Heart right ventricle (tissue), 16 donors: ENCODE measurements around the gene SSTR4. TPM values are rescaled to one million over a fixed set of nuclear protein-coding genes. Genes with fewer than 3 reads are reported as not detected.

Source experiments
- ATAC-seq, 8 donors: fragments of 200-7000 bp; cut with Tn5 transposase; one replicate each; pipeline ENCODE4 v1.9.1; 2020; ENCODE audit warnings: mild to moderate bottlenecking in 8 of 8, moderate library complexity in 8 of 8, moderate number of reproducible peaks in 1 of 8
- DNase-seq, 2 donors: peaks; one replicate each; pipeline ENCODE4 v3.0.0-alpha.2; 2020
- H3K27ac ChIP-seq, 10 donors: fragments of 200-600 bp; sonication (generic) in 2 of 10; one replicate each; pipeline versions ENCODE4 v1.5.0 to v1.8.0; 2020 to 2022; ENCODE audit warnings: mild to moderate bottlenecking in 3 of 10
- H3K27me3 ChIP-seq, 7 donors: fragments of 200-600 bp; one replicate each; pipeline ENCODE4 v1.8.0; 2021 to 2022; ENCODE audit warnings: mild to moderate bottlenecking in 2 of 7
- H3K36me3 ChIP-seq, 9 donors: fragments of 200-600 bp; sonication (generic) in 1 of 9; one replicate each; pipeline versions ENCODE4 v1.5.0 to v1.8.0; 2020 to 2022; ENCODE audit warnings: mild to moderate bottlenecking in 2 of 9
- H3K4me1 ChIP-seq, 9 donors: fragments of 200-600 bp; sonication (generic) in 1 of 9; one replicate each; pipeline versions ENCODE4 v1.5.0 to v1.8.0; 2020 to 2022; ENCODE audit warnings: mild to moderate bottlenecking in 4 of 9
- H3K4me3 ChIP-seq, 10 donors: fragments of 200-600 bp; sonication (generic) in 2 of 10; one replicate each; pipeline versions ENCODE4 v1.5.0 to v1.8.0; 2020 to 2022; ENCODE audit warnings: mild to moderate bottlenecking in 7 of 10, moderate library complexity in 2 of 10
- H3K9me3 ChIP-seq, 11 donors: fragments of 200-600 bp in 10 of 11; sonication (generic) in 2 of 11; one replicate each; pipeline versions ENCODE4 v1.5.0 to v1.8.0; 2013 to 2022; ENCODE audit warnings: mild to moderate bottlenecking in 2 of 11, control low read depth in 1 of 11, moderate library complexity in 1 of 11
- CTCF ChIP-seq, 9 donors: fragments of 200-600 bp; sonication (generic) in 2 of 9; IDR thresholded peaks; one replicate each; pipeline versions ENCODE4 v1.5.0 to v1.8.0; 2021 to 2022; ENCODE audit warnings: antibody characterized with exemption in 9 of 9, mild to moderate bottlenecking in 5 of 9, moderate library complexity in 1 of 9
- WGBS, 2 donors: extraction: QIAGEN DNeasy Blood & Tissue Kit; methylation state at CpG; one replicate each; pipeline ENCODE4 v1.1.7; 2013; ENCODE audit warnings: inconsistent platforms in 1 of 2; 5-methylcytosine and 5-hydroxymethylcytosine counted together
- intact Hi-C, 10 donors: fragments of 100-400 bp; cut with DNase I; formaldehyde crosslinking; loops; one replicate each; pipeline versions ENCODE4 v1.11.1 to v1.14.2; 2022
- polyA plus RNA-seq, 2 donors: library from polyadenylated mRNA; stranded (reverse); fragments of 200-250 nt; gene quantifications; one replicate each; pipeline ENCODE4 v1.2.3, GENCODE V29; 2013
- total RNA-seq, 10 donors: library from RNA; stranded (reverse); fragmentation: NEBNext Ultra II Directional in 3 of 10; extraction: Animal tissue kit (Norgen Biotek cat#: 25700) in 3 of 10; gene quantifications; one replicate each; pipeline versions ENCODE4 v1.2.1 to v1.2.4, GENCODE V29; 2021 to 2023
- donor health status: Arrhythmogenic right ventricular cardiomyopathy.
- donor health status: ischemic (EF 13 %, LVEDD 7.1; RV severe dilation, severe dysfunction).
- donor health status: healthy with polysubstance abuse.
- donor health status: DM: no; HTN: yes; CAD: no.
- donor health status: DM: no; HTN: no; CAD: no.
- donor health status: ischemic (EF 25% LVEDD 6.9; RV normal size, moderate dysfunction).
- donor health status: ischemic (EF 25% LVEDD 5.7; RV mildly dilated, moderate dysfunction).
- donor health status: healthy.
- donor health status: DM: yes; HTN: yes; CAD: no.
- donor health status: Ischemic cardiomyopathy.
- donor health status: ischemic (EF 35%, LVEDD 5.7; RV mildly dilated, moderate dysfunction).
- donor health status: nonischemic (EF 11% LVEDD 7.7; RV severe dilation, severe dysfunction).
- donor health status: DM: yes; HTN: yes; CAD: no.
- donor health status: PGD.
- donor health status: ischemic (EF 29% LVEDD 5.4; RV normal size, mild dysfunction).
- donor health status: nonischemic (EF 23%, LVEDD 6.1; RV moderate dilation, normal function).

The SSTR4 gene
- total and polyA plus RNA-seq, 12 donors, result not detected

GRCh38 chr20:23047001-23047737, 12.1 kb downstream of the SSTR4 start:
- Histone ChIP-seq H3K9me3 (no peaks in the 10 kb centered on the region), H3K4me1 (peaks cover 6 to 72% (median 66%) of the 10 kb centered on the region in 9 donors), H3K36me3 (no peaks in the 10 kb centered on the region), H3K27me3 (peaks cover 0 to 63% (median 29%) of the 10 kb centered on the region in 7 donors), H3K27ac (peak overlapping the region; percentile 42 to 97 (median 92)), H3K4me3 (peak overlapping the region; percentile 62 to 82 (median 70))
- ATAC-seq (no peak), DNase-seq (no peak)
- no peak for TF ChIP-seq CTCF (IDR thresholded peaks at IDR 0.05)
- WGBS, 2 donors, result 48 to 51% methylated on average over 13 of the region's 13 CpGs
- intact Hi-C loops, result loop anchor here in 9 of 10 donors (2.0 to 10.0 kb wide), 10 partner anchors 182 to 355 kb away; partner anchors contain the start of gene NXT1 (in 1 of the 9)

GRCh38 chr20:23047738-23048214, 12.7 kb downstream of the SSTR4 start:
- Histone ChIP-seq H3K4me1 (peaks cover 6 to 72% (median 66%) of the 10 kb centered on the region in 9 donors), H3K4me3 (peak overlapping the region; percentile 62 to 82 (median 70)), H3K27me3 (peaks cover 0 to 62% (median 29%) of the 10 kb centered on the region in 7 donors), H3K36me3 (no peaks in the 10 kb centered on the region), H3K27ac (peak overlapping the region; percentile 42 to 97 (median 92)), H3K9me3 (no peaks in the 10 kb centered on the region)
- ATAC-seq (no peak), DNase-seq (peak; percentile 22 to 47)
- peak in 4 of 9 donors; percentile 7 to 26 (median 9) for TF ChIP-seq CTCF (IDR thresholded peaks at IDR 0.05)
- intact Hi-C loops, result loop anchor here in 9 of 10 donors (2.0 to 10.0 kb wide), 10 partner anchors 183 to 355 kb away; partner anchors contain the start of gene NXT1 (in 1 of the 9)
- 13 to 20% methylated on average over 47 of the region's 47 CpGs for WGBS, 2 donors

- Histone ChIP-seq H3K27ac (peak overlapping the region; percentile 87 to 97 (median 92)), H3K36me3 (no peaks in the 10 kb centered on the region), H3K27me3 (peaks cover 0 to 62% (median 29%) of the 10 kb centered on the region in 7 donors), H3K4me3 (peak overlapping the region; percentile 50 to 82 (median 70)), H3K9me3 (no peaks in the 10 kb centered on the region), H3K4me1 (peaks cover 6 to 72% (median 66%) of the 10 kb centered on the region in 9 donors)
- intact Hi-C loops, result loop anchor here in 9 of 10 donors (5.0 to 10.0 kb wide), 9 partner anchors 184 to 356 kb away; partner anchors contain the start of gene NXT1 (in 1 of the 9)
- peak; percentile 22 to 62 (median 30) for ATAC-seq
- 3 to 5% methylated on average over 92 of the region's 92 CpGs for WGBS, 2 donors
- peak; percentile 26 to 66 (median 57) for TF ChIP-seq CTCF (IDR thresholded peaks at IDR 0.05)
- DNase-seq, result peak; percentile 50 to 75
Observed at GRCh38 chr20:23048283-23049200, 13.4 kb downstream of the SSTR4 start.
